Measurements from ENCODE around the gene PCBP4.

GRCh38 chr3:51941463-51941797, 25.8 kb downstream of the PCBP4 start:
- no peak for TF ChIP-seq CTCF (conservative IDR thresholded peaks at IDR 0.05)
- no peak for TF ChIP-seq EZH2 (IDR thresholded peaks at IDR 0.05; ENCODE audit: low read depth)

Data from PC-9 (cell line).